Iris pigment epithelial cell (primary cell): Measurements from ENCODE around the gene MGRN1.
"Not testable (repeated sequence)": the region's sequence is repeated elsewhere in the genome, so short reads cannot be mapped to it uniquely, and the experiment has no call there.

Source experiments
- DNase-seq: peaks from one replicate; pipeline ENCODE4 v3.0.0-alpha.2; 2011; ENCODE audit warnings: low read depth

Gene MGRN1

GRCh38 chr16:4734730-4735535 lies 110.3 kb downstream of the MGRN1 start:
- peak; percentile 70 for DNase-seq

GRCh38 chr16:4736546-4736945 lies 111.9 kb downstream of the MGRN1 start:
- DNase-seq, result no peak

- DNase-seq, result no peak
These were observed 112.9 kb downstream of the MGRN1 start for GRCh38 chr16:4737545-4737944.

GRCh38 chr16:4738370-4738769 lies 113.7 kb downstream of the MGRN1 start:
- DNase-seq, result not testable (repeated sequence)
